Activated CD4-positive, alpha-beta T cell treated with anti-CD3 and anti-CD28 coated beads, Interleukin-2, amount 50 U/mL, for 24 hours (primary cell): ENCODE data around the gene LARGE1.
"Not testable (repeated sequence)": the region's sequence is repeated elsewhere in the genome, so short reads cannot be mapped to it uniquely, and the experiment has no call there.

Experiments
- DNase-seq, 2 donors: peaks; one replicate each; pipeline ENCODE4 v3.0.0-alpha.2; 2020; ENCODE audit warnings: low read depth in 1 of 2, low spot score in 1 of 2

Gene LARGE1

GRCh38 chr22:33389936-33390335, 530.3 kb downstream of the LARGE1 start:
- no peak for DNase-seq

GRCh38 chr22:33386270-33386669, 534.0 kb downstream of the LARGE1 start:
- DNase-seq, result no peak

- DNase-seq, result no peak
Observed at GRCh38 chr22:33385611-33386010, 534.7 kb downstream of the LARGE1 start.

GRCh38 chr22:33382436-33382835, 537.8 kb downstream of the LARGE1 start:
- no peak for DNase-seq

- DNase-seq, result no peak
Observed at GRCh38 chr22:33381531-33382406, 538.5 kb downstream of the LARGE1 start.

- DNase-seq, result no peak
Observed at GRCh38 chr22:33380789-33381530, 539.3 kb downstream of the LARGE1 start.

- no peak for DNase-seq
Observed at GRCh38 chr22:33379836-33380235, 540.4 kb downstream of the LARGE1 start.

GRCh38 chr22:33372875-33373274, 547.4 kb downstream of the LARGE1 start:
- DNase-seq, result no peak

- DNase-seq, result not testable (repeated sequence)
Observed at GRCh38 chr22:33363256-33363655, 557.0 kb downstream of the LARGE1 start.

- no peak for DNase-seq
Observed at GRCh38 chr22:33362702-33363101, 557.6 kb downstream of the LARGE1 start.

GRCh38 chr22:33361581-33361980, 558.7 kb downstream of the LARGE1 start:
- DNase-seq, result no peak

- DNase-seq, result no peak
Observed at GRCh38 chr22:33357981-33358399, 562.3 kb downstream of the LARGE1 start.

GRCh38 chr22:33354928-33355327, 565.3 kb downstream of the LARGE1 start:
- DNase-seq, result no peak

GRCh38 chr22:33353502-33353901, 566.8 kb downstream of the LARGE1 start:
- no peak for DNase-seq

- no peak for DNase-seq
Observed at GRCh38 chr22:33352768-33353167, 567.5 kb downstream of the LARGE1 start.

GRCh38 chr22:33350961-33351360, 569.3 kb downstream of the LARGE1 start:
- no peak for DNase-seq

GRCh38 chr22:33350491-33350890, 569.8 kb downstream of the LARGE1 start:
- DNase-seq, result no peak

- no peak for DNase-seq
Observed at GRCh38 chr22:33347002-33347401, 573.3 kb downstream of the LARGE1 start.

GRCh38 chr22:33341611-33342010, 578.7 kb downstream of the LARGE1 start:
- DNase-seq, result no peak

GRCh38 chr22:33337524-33337923, 582.8 kb downstream of the LARGE1 start:
- DNase-seq, result no peak

- DNase-seq, result no peak
Observed at GRCh38 chr22:33335611-33336279, 584.5 kb downstream of the LARGE1 start.

GRCh38 chr22:33332538-33332937, 587.7 kb downstream of the LARGE1 start:
- no peak for DNase-seq
